Psoas muscle (tissue), 8 donors: ENCODE measurements around the gene COLEC11. TPM values are rescaled to one million over a fixed set of nuclear protein-coding genes. Genes with fewer than 3 reads are reported as not detected.

Experiments used
- ATAC-seq, 4 donors: fragments of 200-7000 bp; cut with Tn5 transposase; one replicate each; pipeline ENCODE4 v1.9.1; 2020; ENCODE audit warnings: moderate library complexity in 3 of 4, mild to moderate bottlenecking in 2 of 4
- DNase-seq, 2 donors: peaks; one replicate each; pipeline ENCODE4 v3.0.0-alpha.2; 2020
- H3K27ac ChIP-seq: fragments of 200-600 bp; one replicate; pipeline ENCODE4 v1.8.0; 2022
- H3K27me3 ChIP-seq, 3 donors: fragments of 200-600 bp in 1 of 3; one replicate each; pipeline versions ENCODE4 v1.6.1 to v1.8.0; 2013 to 2022; ENCODE audit warnings: low read length in 2 of 3, mild to moderate bottlenecking in 2 of 3, moderate library complexity in 1 of 3; ENCODE audit not compliant: insufficient read depth in 3 of 3
- H3K36me3 ChIP-seq, 2 donors: fragments of 200-600 bp in 1 of 2; one replicate each; pipeline versions ENCODE4 v1.6.1 to v1.8.0; 2013 to 2022; ENCODE audit warnings: low read depth in 1 of 2, mild to moderate bottlenecking in 1 of 2, moderate library complexity in 1 of 2; ENCODE audit not compliant: insufficient read depth in 1 of 2
- H3K4me1 ChIP-seq: fragments of 200-600 bp; one replicate; pipeline ENCODE4 v1.8.0; 2022
- H3K4me3 ChIP-seq: fragments of 200-600 bp; one replicate; pipeline ENCODE4 v1.8.0; 2022; ENCODE audit warnings: mild to moderate bottlenecking
- H3K9me3 ChIP-seq: fragments of 200-600 bp; one replicate; pipeline ENCODE4 v1.8.0; 2022
- CTCF ChIP-seq: fragments of 200-600 bp; IDR thresholded peaks from one replicate; pipeline ENCODE4 v1.8.0; 2022; ENCODE audit warnings: antibody characterized with exemption
- WGBS, 3 donors: extraction: QIAGEN DNeasy Blood & Tissue Kit; methylation state at CpG; one replicate each; pipeline versions ENCODE4 v1.1.6 to v1.1.7; 2013; 5-methylcytosine and 5-hydroxymethylcytosine counted together
- intact Hi-C, 2 donors: fragments of 100-400 bp; cut with DNase I; formaldehyde crosslinking; loops; one replicate each; pipeline versions ENCODE4 v1.11.0 to v1.14.2; 2022
- polyA plus RNA-seq, 3 donors: library from polyadenylated mRNA; stranded (reverse); fragments of 200-250 nt; gene quantifications; one replicate each; pipeline ENCODE4 v1.2.3, GENCODE V29; 2013
- total RNA-seq, 4 donors: library from RNA; stranded (reverse); fragmentation: NEBNext Ultra II Directional in 2 of 4; extraction: Animal tissue kit (Norgen Biotek cat#: 25700) in 2 of 4; gene quantifications; one replicate each; pipeline versions ENCODE4 v1.2.1 to v1.2.4, GENCODE V29; 2021 to 2023
- donor health status: healthy with polysubstance abuse.
- donor health status: DM: no; HTN: no; CAD: no; lungs with moderate emphysema.
- donor health status: Bipolar disorder and iron deficiency.
- donor health status: healthy.
- donor health status: DM: yes; HTN: yes; CAD: no.
- donor health status: DM: no; HTN: no; CAD: no.
- donor health status: DM: no; HTN: no; CAD: no.
- donor health status: DM: yes; HTN: yes; CAD: no.

Gene COLEC11
- total and polyA plus RNA-seq, 7 donors = 0.22 to 1.0 (median 0.38) TPM; not detected in 1

GRCh38 chr2:3645745-3646389 lies 51.0 kb downstream of the COLEC11 start:
- 78 to 82% (median 81%) methylated on average over 10 of the region's 10 CpGs for WGBS, 3 donors
- Histone ChIP-seq H3K27ac (no peak overlapping the region), H3K9me3 (no peaks in the 10 kb centered on the region), H3K36me3 (no peaks in the 10 kb centered on the region), H3K27me3 (peaks cover 0 to 3% (median 0%) of the 10 kb centered on the region in 3 donors), H3K4me3 (no peak overlapping the region), H3K4me1 (no peaks in the 10 kb centered on the region)
- TF ChIP-seq CTCF = no peak
- intact Hi-C loops = no loop called here
- no peak for DNase-seq
- ATAC-seq = no peak

GRCh38 chr2:3646446-3646845 lies 51.5 kb downstream of the COLEC11 start:
- H3K36me3 ChIP-seq = no peaks in the 10 kb centered on the region
- no peak overlapping the region for H3K27ac ChIP-seq
- no peaks in the 10 kb centered on the region for H3K4me1 ChIP-seq
- peaks cover 0 to 3% (median 0%) of the 10 kb centered on the region in 3 donors for H3K27me3 ChIP-seq
- WGBS, 3 donors = 81 to 91% (median 87%) methylated on average over 8 of the region's 8 CpGs
- no peak overlapping the region for H3K4me3 ChIP-seq
- intact Hi-C loops = no loop called here
- ATAC-seq (no peak), DNase-seq (no peak)
- H3K9me3 ChIP-seq = no peaks in the 10 kb centered on the region
- TF ChIP-seq CTCF = no peak

GRCh38 chr2:3647246-3647645 lies 52.3 kb downstream of the COLEC11 start:
- Histone ChIP-seq H3K27ac (no peak overlapping the region), H3K27me3 (peaks cover 0 to 11% (median 0%) of the 10 kb centered on the region in 3 donors), H3K4me3 (no peak overlapping the region), H3K4me1 (no peaks in the 10 kb centered on the region), H3K36me3 (no peaks in the 10 kb centered on the region), H3K9me3 (no peaks in the 10 kb centered on the region)
- no peak for DNase-seq
- 71 to 85% (median 84%) methylated on average over 13 of the region's 13 CpGs for WGBS, 3 donors
- no peak for TF ChIP-seq CTCF
- no peak for ATAC-seq
- intact Hi-C loops = no loop called here

GRCh38 chr2:3647831-3648651 lies 53.1 kb downstream of the COLEC11 start:
- intact Hi-C loops = no loop called here
- WGBS, 3 donors = 83 to 91% (median 87%) methylated on average over 14 of the region's 14 CpGs

More at GRCh38 chr2:3647831-3648651, 53.1 kb downstream of the COLEC11 start:
- DNase-seq (no peak), ATAC-seq (no peak)
- no peaks in the 10 kb centered on the region for H3K4me1 ChIP-seq
- H3K27ac ChIP-seq = no peak overlapping the region
- H3K9me3 ChIP-seq = no peaks in the 10 kb centered on the region
- H3K36me3 ChIP-seq = no peaks in the 10 kb centered on the region
- no peak overlapping the region for H3K4me3 ChIP-seq
- TF ChIP-seq CTCF = no peak
- H3K27me3 ChIP-seq = peaks cover 0 to 18% (median 0%) of the 10 kb centered on the region in 3 donors
